Endodermal cell (in vitro differentiated cells): ENCODE measurements around the gene CLCF1. TPM values are rescaled to one million over a fixed set of nuclear protein-coding genes. Genes with fewer than 3 reads are reported as not detected.

Experiments
- DNase-seq: peaks from one replicate; pipeline ENCODE4 v3.0.0-alpha.2; 2017
- H3K27ac ChIP-seq: 2 replicates; pipeline ENCODE4 v1.5.1; 2013; ENCODE audit warnings: mild to moderate bottlenecking, low read depth, low read length, moderate library complexity
- H3K27me3 ChIP-seq: 2 replicates; pipeline ENCODE4 v1.6.1; 2013; ENCODE audit warnings: mild to moderate bottlenecking, low read length, moderate library complexity; ENCODE audit not compliant: insufficient read depth, control insufficient read depth, poor library complexity, severe bottlenecking
- H3K36me3 ChIP-seq: 2 replicates; pipeline ENCODE4 v1.7.0; 2013; ENCODE audit warnings: mild to moderate bottlenecking, low read length, moderate library complexity; ENCODE audit not compliant: control insufficient read depth, insufficient read depth
- H3K4me1 ChIP-seq: one replicate; pipeline ENCODE4 v1.7.0; 2013; ENCODE audit warnings: low read length; ENCODE audit not compliant: control insufficient read depth, insufficient read depth
- H3K4me3 ChIP-seq: 2 replicates; pipeline ENCODE4 v1.5.1; 2013; ENCODE audit warnings: mild to moderate bottlenecking, low read length, moderate library complexity
- H3K9ac ChIP-seq: 2 replicates; pipeline ENCODE4 v1.6.1; 2013; ENCODE audit warnings: mild to moderate bottlenecking, low read length, moderate library complexity; ENCODE audit not compliant: poor library complexity, severe bottlenecking; ENCODE audit errors: extremely low read depth
- H3K9me3 ChIP-seq: 2 replicates; pipeline ENCODE4 v1.6.1; 2013; ENCODE audit warnings: mild to moderate bottlenecking, low read length, moderate library complexity; ENCODE audit not compliant: control insufficient read depth
- H3K27ac Mint-ChIP-seq: 2 replicates; pipeline ENCODE4 v1.8.0; 2020; ENCODE audit warnings: mixed read lengths
- H3K27me3 Mint-ChIP-seq: 2 replicates; pipeline ENCODE4 v1.8.0; 2021; ENCODE audit warnings: mild to moderate bottlenecking, mixed read lengths; ENCODE audit not compliant: insufficient read depth
- H3K36me3 Mint-ChIP-seq: 2 replicates; pipeline ENCODE4 v1.8.0; 2020; ENCODE audit warnings: low read depth, mixed read lengths
- H3K4me1 Mint-ChIP-seq: 2 replicates; pipeline ENCODE4 v1.8.0; 2020; ENCODE audit warnings: mixed read lengths
- H3K4me3 Mint-ChIP-seq: 2 replicates; pipeline ENCODE4 v1.8.0; 2020; ENCODE audit warnings: mild to moderate bottlenecking, moderate library complexity, mixed read lengths
- H3K9me3 Mint-ChIP-seq: 2 replicates; pipeline ENCODE4 v1.8.0; 2020; ENCODE audit warnings: mild to moderate bottlenecking, mixed read lengths
- CTCF ChIP-seq: fragments of 200-600 bp; sonication (generic); conservative IDR thresholded peaks from 2 replicates; pipeline ENCODE4 v1.5.0; 2021; ENCODE audit warnings: antibody characterized with exemption, mild to moderate bottlenecking
- WGBS, 2 experiments: methylation state at CpG; one replicate each; pipeline versions ENCODE4 v1.1.5 to v1.1.7; 2013; ENCODE audit warnings: missing lambda C conversion rate in 2 of 2, mixed read lengths in 1 of 2; ENCODE audit not compliant: insufficient coverage in 1 of 2, insufficient read length in 1 of 2; 5-methylcytosine and 5-hydroxymethylcytosine counted together
- total RNA-seq, 2 donors: library from RNA; stranded (reverse); fragmentation: NEBNext Ultra II Directional in 1 of 2; extraction: Animal tissue kit (Norgen Biotek cat#: 25700) in 1 of 2; gene quantifications; 2 replicates in 1 of 2; 3 replicates in 1 of 2; pipeline ENCODE4 v1.2.1, GENCODE V29; 2021

Gene CLCF1
- total RNA-seq, 2 donors from 2014 or later: 3.6 to 4.8 TPM

GRCh38 chr11:67349928-67350465 lies 23.4 kb downstream of the CLCF1 start:
- Histone ChIP-seq H3K9ac (no peak overlapping the region), H3K9me3 (no peaks in the 10 kb centered on the region), H3K4me3 (no peak overlapping the region), H3K36me3 (no peaks in the 10 kb centered on the region), H3K4me1 (peaks cover 17% of the 10 kb centered on the region), H3K27ac (no peak overlapping the region), H3K27me3 (no peaks in the 10 kb centered on the region)
- H3K9me3 Mint-ChIP-seq: no peaks in the 10 kb centered on the region
- H3K4me3 Mint-ChIP-seq: no peak overlapping the region
- no peaks in the 10 kb centered on the region for H3K36me3 Mint-ChIP-seq
- 82 to 89% methylated on average over 4 of the region's 4 CpGs for WGBS, 2 experiments
- no peak overlapping the region for H3K27ac Mint-ChIP-seq
- no peak for TF ChIP-seq CTCF
- no peak for DNase-seq
- H3K27me3 Mint-ChIP-seq: no peaks in the 10 kb centered on the region
- H3K4me1 Mint-ChIP-seq: peaks cover 26% of the 10 kb centered on the region

- Mint-ChIP-seq H3K9me3 (no peaks in the 10 kb centered on the region), H3K27me3 (no peaks in the 10 kb centered on the region), H3K27ac (no peak overlapping the region), H3K4me3 (no peak overlapping the region), H3K36me3 (no peaks in the 10 kb centered on the region), H3K4me1 (peaks cover 21% of the 10 kb centered on the region)
- TF ChIP-seq CTCF: no peak
- Histone ChIP-seq H3K4me1 (peaks cover 11% of the 10 kb centered on the region), H3K27ac (no peak overlapping the region), H3K4me3 (no peak overlapping the region), H3K27me3 (no peaks in the 10 kb centered on the region), H3K9me3 (no peaks in the 10 kb centered on the region), H3K9ac (no peak overlapping the region), H3K36me3 (no peaks in the 10 kb centered on the region)
- WGBS, 2 experiments: 83 to 95% methylated on average over 2 of the region's 2 CpGs
- no peak for DNase-seq
Measured at GRCh38 chr11:67349457-67349856, 23.9 kb downstream of the CLCF1 start.

- Histone ChIP-seq H3K9me3 (no peaks in the 10 kb centered on the region), H3K27me3 (no peaks in the 10 kb centered on the region), H3K4me1 (peaks cover 7% of the 10 kb centered on the region), H3K36me3 (no peaks in the 10 kb centered on the region), H3K9ac (no peak overlapping the region), H3K27ac (no peak overlapping the region), H3K4me3 (no peak overlapping the region)
- Mint-ChIP-seq H3K36me3 (no peaks in the 10 kb centered on the region), H3K9me3 (no peaks in the 10 kb centered on the region), H3K27ac (no peak overlapping the region), H3K27me3 (no peaks in the 10 kb centered on the region), H3K4me3 (no peak overlapping the region), H3K4me1 (peaks cover 16% of the 10 kb centered on the region)
- no peak for DNase-seq
- 76 to 92% methylated on average over 4 to 5 of the region's 5 CpGs for WGBS, 2 experiments
- TF ChIP-seq CTCF: no peak
Measured at GRCh38 chr11:67349036-67349435, 24.4 kb downstream of the CLCF1 start.
